Activated CD4-positive, alpha-beta T cell treated with anti-CD3 and anti-CD28 coated beads for 36 hours (primary cell): ENCODE data around the gene CACNB4. TPM values are rescaled to one million over a fixed set of nuclear protein-coding genes. Genes with fewer than 3 reads are reported as not detected.

ENCODE experiments used
- ATAC-seq: fragments of 200-7000 bp; cut with Tn5 transposase; one replicate; pipeline ENCODE4 v1.10.0; 2021; ENCODE audit warnings: mild to moderate bottlenecking, moderate library complexity
- CTCF ChIA-PET: fragments of 350-600 bp; sonication (Branson Sonifier 250); formaldehyde crosslinking; loops from one replicate; lab custom pipeline; 2021; ENCODE audit warnings: antibody characterized with exemption; lab: Charles Lee
- POLR2A ChIA-PET: fragments of 350-600 bp; sonication (Branson Sonifier 250); formaldehyde crosslinking; loops from one replicate; lab custom pipeline; 2021; ENCODE audit warnings: antibody characterized with exemption, inconsistent platforms; lab: Charles Lee
- DNase-seq: peaks from one replicate; pipeline ENCODE4 v3.0.0-alpha.2; 2020
- H3K27ac Mint-ChIP-seq: one replicate; pipeline ENCODE4 v1.8.0; 2021; ENCODE audit warnings: mixed read lengths
- H3K27me3 Mint-ChIP-seq: one replicate; pipeline ENCODE4 v1.8.0; 2021; ENCODE audit warnings: mixed read lengths
- H3K36me3 Mint-ChIP-seq: one replicate; pipeline ENCODE4 v1.8.0; 2021; ENCODE audit warnings: low read depth, mixed read lengths
- H3K4me1 Mint-ChIP-seq: one replicate; pipeline ENCODE4 v1.8.0; 2021; ENCODE audit warnings: mixed read lengths
- H3K4me3 Mint-ChIP-seq: one replicate; pipeline ENCODE4 v1.8.0; 2021; ENCODE audit warnings: mild to moderate bottlenecking, moderate library complexity, mixed read lengths
- H3K9me3 Mint-ChIP-seq: one replicate; pipeline ENCODE4 v1.8.0; 2021; ENCODE audit warnings: low read depth, mixed read lengths
- intact Hi-C, 2 experiments: fragments of 100-400 bp; cut with DNase I in 1 of 2; cut with micrococcal nuclease in 1 of 2; formaldehyde crosslinking; loops; one replicate each; pipeline versions ENCODE4 v1.14.2 to v1.15.1; 2022 to 2024; cut with DNase I, micrococcal nuclease
- total RNA-seq, 2 experiments: library from RNA; stranded (reverse); gene quantifications; one replicate each; pipeline ENCODE4 v1.2.3, GENCODE V29; 2021

CACNB4 gene
- total RNA-seq, 2 experiments from 2014 or later, result 0.26 to 0.37 TPM

GRCh38 chr2:152065945-152066344, 32.9 kb downstream of the CACNB4 start:
- H3K4me3 Mint-ChIP-seq, result no peak overlapping the region
- intact Hi-C loops, result no loop called here
- no peak for ATAC-seq
- CTCF ChIA-PET, result no interaction called here
- H3K27me3 Mint-ChIP-seq, result peaks cover 11% of the 10 kb centered on the region
- DNase-seq, result no peak
- H3K27ac Mint-ChIP-seq, result no peak overlapping the region
- POLR2A ChIA-PET, result no interaction called here
- H3K4me1 Mint-ChIP-seq, result no peaks in the 10 kb centered on the region
- no peaks in the 10 kb centered on the region for H3K9me3 Mint-ChIP-seq
- H3K36me3 Mint-ChIP-seq, result no peaks in the 10 kb centered on the region

GRCh38 chr2:152064001-152064400, 34.8 kb downstream of the CACNB4 start:
- Mint-ChIP-seq H3K27me3 (peaks cover 11% of the 10 kb centered on the region), H3K36me3 (no peaks in the 10 kb centered on the region), H3K9me3 (no peaks in the 10 kb centered on the region), H3K27ac (no peak overlapping the region), H3K4me3 (no peak overlapping the region), H3K4me1 (no peaks in the 10 kb centered on the region)
- DNase-seq (no peak), ATAC-seq (no peak)
- CTCF ChIA-PET, result no interaction called here
- intact Hi-C loops, result no loop called here
- POLR2A ChIA-PET, result no interaction called here

- ATAC-seq, result no peak
- Mint-ChIP-seq H3K9me3 (no peaks in the 10 kb centered on the region), H3K36me3 (no peaks in the 10 kb centered on the region), H3K27me3 (peaks cover 11% of the 10 kb centered on the region), H3K4me3 (no peak overlapping the region), H3K4me1 (no peaks in the 10 kb centered on the region), H3K27ac (no peak overlapping the region)
- CTCF ChIA-PET, result no interaction called here
- intact Hi-C loops, result no loop called here
- no peak for DNase-seq
- POLR2A ChIA-PET, result no interaction called here
These were observed 35.4 kb downstream of the CACNB4 start for GRCh38 chr2:152063325-152063924.

- Mint-ChIP-seq H3K4me3 (no peak overlapping the region), H3K27ac (no peak overlapping the region), H3K27me3 (peaks cover 11% of the 10 kb centered on the region), H3K36me3 (no peaks in the 10 kb centered on the region), H3K9me3 (no peaks in the 10 kb centered on the region), H3K4me1 (no peaks in the 10 kb centered on the region)
- ChIA-PET CTCF (no interaction called here), POLR2A (no interaction called here)
- no peak for ATAC-seq
- no peak for DNase-seq
- intact Hi-C loops, result no loop called here
These were observed 36.4 kb downstream of the CACNB4 start for GRCh38 chr2:152062125-152063091.

- ATAC-seq, result no peak
- Mint-ChIP-seq H3K27ac (no peak overlapping the region), H3K27me3 (peaks cover 11% of the 10 kb centered on the region), H3K9me3 (no peaks in the 10 kb centered on the region), H3K4me3 (no peak overlapping the region), H3K36me3 (no peaks in the 10 kb centered on the region), H3K4me1 (no peaks in the 10 kb centered on the region)
- intact Hi-C loops, result no loop called here
- DNase-seq, result no peak
- ChIA-PET POLR2A (no interaction called here), CTCF (interaction anchor here (0.6 kb wide), 1 partner anchor 20 kb away, joined by 3 read pairs; no protein-coding TSS in a partner anchor)
These were observed 37.5 kb downstream of the CACNB4 start for GRCh38 chr2:152061383-152061782.

GRCh38 chr2:152058655-152059054, 40.2 kb downstream of the CACNB4 start:
- Mint-ChIP-seq H3K27me3 (peaks cover 8% of the 10 kb centered on the region), H3K36me3 (no peaks in the 10 kb centered on the region), H3K9me3 (no peaks in the 10 kb centered on the region), H3K4me1 (no peaks in the 10 kb centered on the region), H3K4me3 (no peak overlapping the region), H3K27ac (no peak overlapping the region)
- intact Hi-C loops, result no loop called here
- DNase-seq (no peak), ATAC-seq (no peak)
- ChIA-PET POLR2A (no interaction called here), CTCF (no interaction called here)

GRCh38 chr2:152056418-152056817, 42.4 kb downstream of the CACNB4 start:
- no peaks in the 10 kb centered on the region for H3K9me3 Mint-ChIP-seq
- POLR2A ChIA-PET, result no interaction called here
- intact Hi-C loops, result no loop called here
- peaks cover 2% of the 10 kb centered on the region for H3K27me3 Mint-ChIP-seq
- DNase-seq, result no peak
- CTCF ChIA-PET, result no interaction called here
- H3K4me3 Mint-ChIP-seq, result no peak overlapping the region
- no peaks in the 10 kb centered on the region for H3K36me3 Mint-ChIP-seq
- ATAC-seq, result no peak
- H3K27ac Mint-ChIP-seq, result no peak overlapping the region
- H3K4me1 Mint-ChIP-seq, result no peaks in the 10 kb centered on the region

GRCh38 chr2:152055366-152056108, 43.3 kb downstream of the CACNB4 start:
- DNase-seq, result no peak
- intact Hi-C loops, result no loop called here
- Mint-ChIP-seq H3K36me3 (no peaks in the 10 kb centered on the region), H3K4me3 (no peak overlapping the region), H3K27me3 (peaks cover 2% of the 10 kb centered on the region), H3K27ac (no peak overlapping the region), H3K4me1 (no peaks in the 10 kb centered on the region), H3K9me3 (no peaks in the 10 kb centered on the region)
- ChIA-PET POLR2A (no interaction called here), CTCF (interaction anchor here (0.6 to 1.0 kb wide), 3 partner anchors 9 to 65 kb away, joined by 3 to 5 read pairs (median 3); no protein-coding TSS in a partner anchor)
- no peak for ATAC-seq

- H3K9me3 Mint-ChIP-seq, result no peaks in the 10 kb centered on the region
- POLR2A ChIA-PET, result no interaction called here
- no peaks in the 10 kb centered on the region for H3K36me3 Mint-ChIP-seq
- ATAC-seq, result no peak
- H3K4me3 Mint-ChIP-seq, result no peak overlapping the region
- H3K27me3 Mint-ChIP-seq, result peaks cover 5% of the 10 kb centered on the region
- CTCF ChIA-PET, result interaction anchor here (0.6 to 1.0 kb wide), 3 partner anchors 8 to 157 kb away, joined by 3 to 5 read pairs (median 3); no protein-coding TSS in a partner anchor
- no peak for DNase-seq
- no peaks in the 10 kb centered on the region for H3K4me1 Mint-ChIP-seq
- intact Hi-C loops, result no loop called here
- no peak overlapping the region for H3K27ac Mint-ChIP-seq
These were observed 44.3 kb downstream of the CACNB4 start for GRCh38 chr2:152054593-152054992.

GRCh38 chr2:152051436-152051835, 47.4 kb downstream of the CACNB4 start:
- POLR2A ChIA-PET, result no interaction called here
- no peak overlapping the region for H3K4me3 Mint-ChIP-seq
- H3K9me3 Mint-ChIP-seq, result no peaks in the 10 kb centered on the region
- no peak overlapping the region for H3K27ac Mint-ChIP-seq
- ATAC-seq (no peak), DNase-seq (no peak)
- no peaks in the 10 kb centered on the region for H3K4me1 Mint-ChIP-seq
- CTCF ChIA-PET, result no interaction called here
- intact Hi-C loops, result no loop called here
- no peaks in the 10 kb centered on the region for H3K36me3 Mint-ChIP-seq
- peaks cover 5% of the 10 kb centered on the region for H3K27me3 Mint-ChIP-seq

GRCh38 chr2:152050915-152051314, 47.9 kb downstream of the CACNB4 start:
- H3K36me3 Mint-ChIP-seq, result no peaks in the 10 kb centered on the region
- ChIA-PET CTCF (no interaction called here), POLR2A (no interaction called here)
- H3K27me3 Mint-ChIP-seq, result peaks cover 3% of the 10 kb centered on the region
- no peak overlapping the region for H3K4me3 Mint-ChIP-seq
- no peak for DNase-seq
- ATAC-seq, result no peak
- no peak overlapping the region for H3K27ac Mint-ChIP-seq
- H3K9me3 Mint-ChIP-seq, result no peaks in the 10 kb centered on the region
- intact Hi-C loops, result no loop called here
- H3K4me1 Mint-ChIP-seq, result no peaks in the 10 kb centered on the region
